Cerebellar nuclear complex (tissue), 1 donor: Measurements from ENCODE around the gene ZBTB20.
A peak's percentile ranks its signal among the peaks of the same experiment; 100 is the strongest.
"Not testable (repeated sequence)": the region's sequence is repeated elsewhere in the genome, so short reads cannot be mapped to it uniquely, and the experiment has no call there.

Source experiments
- DNase-seq, 2 experiments: peaks; one replicate each; lab custom pipeline; 2025; lab: John Stamatoyannopoulos, UW

Gene ZBTB20

GRCh38 chr3:115146418-115147328 is at the start of gene ZBTB20:
ZBTB20 (minus strand) TSS chr3:115147288.
- DNase-seq = no peak

GRCh38 chr3:115194476-115194875 is 47.4 kb upstream of the ZBTB20 start:
- DNase-seq = no peak

GRCh38 chr3:115190747-115191146 is 43.7 kb upstream of the ZBTB20 start:
- no peak for DNase-seq

- DNase-seq = no peak
These were observed 40.2 kb upstream of the ZBTB20 start for GRCh38 chr3:115187149-115187757.

- DNase-seq = no peak
These were observed 39.5 kb upstream of the ZBTB20 start for GRCh38 chr3:115186351-115187148.

GRCh38 chr3:115184859-115185572 is 37.9 kb upstream of the ZBTB20 start:
- DNase-seq = not testable (repeated sequence)

GRCh38 chr3:115178930-115179329 is 31.8 kb upstream of the ZBTB20 start:
- not testable (repeated sequence) for DNase-seq

GRCh38 chr3:115169808-115170207 is 22.7 kb upstream of the ZBTB20 start:
- DNase-seq = no peak

GRCh38 chr3:115165701-115166100 is 18.6 kb upstream of the ZBTB20 start:
- DNase-seq = no peak

- DNase-seq = no peak
These were observed 18.2 kb upstream of the ZBTB20 start for GRCh38 chr3:115165266-115165665.

GRCh38 chr3:115164374-115165221 is 17.5 kb upstream of the ZBTB20 start:
- no peak for DNase-seq

GRCh38 chr3:115162759-115163158 is 15.7 kb upstream of the ZBTB20 start:
- no peak for DNase-seq

- DNase-seq = no peak
These were observed 14.8 kb upstream of the ZBTB20 start for GRCh38 chr3:115161866-115162265.

GRCh38 chr3:115161168-115161834 is 14.2 kb upstream of the ZBTB20 start:
- no peak for DNase-seq

- no peak for DNase-seq
These were observed 13.2 kb upstream of the ZBTB20 start for GRCh38 chr3:115160295-115160694.

GRCh38 chr3:115156046-115156654 is 9.1 kb upstream of the ZBTB20 start:
- no peak for DNase-seq

- DNase-seq = no peak
These were observed 7.5 kb upstream of the ZBTB20 start for GRCh38 chr3:115154611-115155010.

- no peak for DNase-seq
These were observed 4.8 kb upstream of the ZBTB20 start for GRCh38 chr3:115151921-115152320.

- DNase-seq = peak in 1 of 2 experiments; percentile 17
These were observed 1.2 kb upstream of the ZBTB20 start for GRCh38 chr3:115148142-115148790.
